Spleen (tissue), 11 donors: ENCODE measurements around the gene KCNIP2. TPM values are rescaled to one million over a fixed set of nuclear protein-coding genes. Genes with fewer than 3 reads are reported as not detected.
A peak's percentile ranks its signal among the peaks of the same experiment; 100 is the strongest.

Source experiments
- DNase-seq: peaks from one replicate; pipeline ENCODE4 v3.0.0-alpha.2; 2020
- H3K27ac ChIP-seq, 8 donors: fragments of 200-600 bp; sonication (generic) in 7 of 8; 1 replicate in 4 of 8; 2 replicates in 4 of 8; pipeline versions ENCODE4 v1.5.0 to v1.8.0; 2016 to 2021; ENCODE audit warnings: inconsistent platforms in 4 of 8, mild to moderate bottlenecking in 4 of 8, moderate library complexity in 1 of 8
- H3K27me3 ChIP-seq, 7 donors: fragments of 200-600 bp; sonication (generic) in 6 of 7; replicated peaks in 1 of 7; 1 replicate in 4 of 7; 2 replicates in 3 of 7; pipeline versions ENCODE4 v1.5.0 to v1.8.0; 2016 to 2021; ENCODE audit warnings: inconsistent platforms in 3 of 7, mild to moderate bottlenecking in 1 of 7
- H3K36me3 ChIP-seq, 6 donors: fragments of 200-600 bp; sonication (generic) in 5 of 6; 1 replicate in 4 of 6; 2 replicates in 2 of 6; pipeline versions ENCODE4 v1.5.0 to v1.8.0; 2016 to 2021; ENCODE audit warnings: inconsistent platforms in 2 of 6
- H3K4me1 ChIP-seq, 6 donors: fragments of 200-600 bp; sonication (generic) in 5 of 6; 1 replicate in 3 of 6; 2 replicates in 3 of 6; pipeline versions ENCODE4 v1.5.0 to v1.8.0; 2016 to 2021; ENCODE audit warnings: inconsistent platforms in 3 of 6
- H3K4me3 ChIP-seq, 8 donors: fragments of 200-600 bp; sonication (generic) in 7 of 8; 1 replicate in 4 of 8; 2 replicates in 4 of 8; pipeline versions ENCODE4 v1.5.0 to v1.8.0; 2016 to 2021; ENCODE audit warnings: inconsistent platforms in 4 of 8, mild to moderate bottlenecking in 4 of 8, moderate library complexity in 2 of 8
- H3K9me3 ChIP-seq, 8 donors: fragments of 200-600 bp; sonication (generic) in 7 of 8; 1 replicate in 4 of 8; 2 replicates in 4 of 8; pipeline versions ENCODE4 v1.5.0 to v1.8.0; 2016 to 2021; ENCODE audit warnings: inconsistent platforms in 4 of 8
- POLR2A ChIP-seq, 3 donors: fragments of 450-650 bp; IDR thresholded peaks; one replicate each; pipeline ENCODE4 v1.5.1; 2017; ENCODE audit warnings: antibody characterized with exemption in 3 of 3, mild to moderate bottlenecking in 1 of 3
- POLR2AphosphoS5 ChIP-seq, 3 donors: sonication (generic); formaldehyde crosslinking; IDR thresholded peaks; one replicate each; pipeline ENCODE4 v1.5.1; 2017; ENCODE audit warnings: antibody characterized with exemption in 3 of 3
- WGBS, 5 donors: extraction: QIAGEN DNeasy Blood & Tissue Kit in 3 of 5; methylation state at CpG; one replicate each; pipeline versions ENCODE4 v1.1.5 to v1.1.7; 2013 to 2018; 5-methylcytosine and 5-hydroxymethylcytosine counted together
- intact Hi-C: fragments of 100-400 bp; cut with DNase I; formaldehyde crosslinking; loops from one replicate; pipeline ENCODE4 v1.15.0; 2023; ENCODE audit warnings: low total_unique reads
- polyA plus RNA-seq, 3 donors: library from polyadenylated mRNA; stranded (reverse); fragments of 200-250 nt; gene quantifications; one replicate each; pipeline ENCODE4 v1.2.1, GENCODE V29; 2013
- total RNA-seq, 7 donors: library from RNA; depleted of rRNA in 3 of 7; stranded (reverse); fragments of >200 nt in 3 of 7; fragmentation: NEBNext Ultra II Directional in 4 of 7; extraction: Animal tissue kit (Norgen Biotek cat#: 25700) in 4 of 7; gene quantifications; one replicate each; pipeline versions ENCODE4 v1.1.0 to v1.2.1, GENCODE V29; 2016 to 2021
- TF ChIP-seq, protein P1 (sequence below), 11 experiments: fragments of 200-600 bp in 7 of 11; fragments of 450-650 bp in 4 of 11; sonication (generic) in 4 of 11; IDR thresholded peaks in 8 of 11; conservative IDR thresholded peaks in 3 of 11; 1 replicate in 7 of 11; 2 replicates in 4 of 11; pipeline versions ENCODE4 v1.4.0 to v1.8.0; 2016 to 2021; ENCODE audit warnings: antibody characterized with exemption in 11 of 11, inconsistent platforms in 4 of 11, mild to moderate bottlenecking in 1 of 11
- donor health status: healthy with polysubstance abuse.
- donor health status: DM: no; HTN: no; CAD: no; lungs with moderate emphysema.
- donor health status: DM: no; HTN: no; CAD: no.
- donor health status: Bipolar disorder and iron deficiency.
- donor health status: healthy.
- donor health status: DM: no; HTN: no; CAD: no.
- donor health status: DM: yes; HTN: yes; CAD: no.

The KCNIP2 gene
- total and polyA plus RNA-seq, 10 donors, result 1.00 to 8.6 (median 5.2) TPM

DNA sequence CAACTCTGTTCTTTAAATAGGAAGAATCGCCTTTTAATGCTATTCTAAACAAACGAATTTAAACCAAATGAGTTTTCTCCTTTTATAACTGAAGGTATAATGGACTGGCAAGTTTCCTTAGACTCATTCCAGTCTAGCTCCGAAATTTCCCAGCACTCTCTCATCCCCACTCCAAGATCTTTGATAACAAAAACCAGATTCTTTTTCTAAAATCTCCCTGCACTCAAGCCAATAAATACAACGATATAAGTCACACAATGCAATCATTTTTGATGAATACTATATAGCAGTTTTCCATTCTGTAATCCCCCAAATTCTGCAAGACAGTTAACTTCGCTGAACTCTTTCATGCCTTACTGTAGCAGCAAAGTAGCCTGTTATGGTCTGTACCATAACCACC is 27.2 kb downstream of the KCNIP2 start:
- peaks cover 6 to 25% (median 15%) of the 10 kb centered on the region in 6 donors for H3K36me3 ChIP-seq
- no peaks in the 10 kb centered on the region for H3K9me3 ChIP-seq
- TF ChIP-seq POLR2A (IDR thresholded peaks at IDR 0.05) (no peak), POLR2AphosphoS5 (IDR thresholded peaks at IDR 0.05) (no peak)
- TF ChIP-seq, protein P1, sequence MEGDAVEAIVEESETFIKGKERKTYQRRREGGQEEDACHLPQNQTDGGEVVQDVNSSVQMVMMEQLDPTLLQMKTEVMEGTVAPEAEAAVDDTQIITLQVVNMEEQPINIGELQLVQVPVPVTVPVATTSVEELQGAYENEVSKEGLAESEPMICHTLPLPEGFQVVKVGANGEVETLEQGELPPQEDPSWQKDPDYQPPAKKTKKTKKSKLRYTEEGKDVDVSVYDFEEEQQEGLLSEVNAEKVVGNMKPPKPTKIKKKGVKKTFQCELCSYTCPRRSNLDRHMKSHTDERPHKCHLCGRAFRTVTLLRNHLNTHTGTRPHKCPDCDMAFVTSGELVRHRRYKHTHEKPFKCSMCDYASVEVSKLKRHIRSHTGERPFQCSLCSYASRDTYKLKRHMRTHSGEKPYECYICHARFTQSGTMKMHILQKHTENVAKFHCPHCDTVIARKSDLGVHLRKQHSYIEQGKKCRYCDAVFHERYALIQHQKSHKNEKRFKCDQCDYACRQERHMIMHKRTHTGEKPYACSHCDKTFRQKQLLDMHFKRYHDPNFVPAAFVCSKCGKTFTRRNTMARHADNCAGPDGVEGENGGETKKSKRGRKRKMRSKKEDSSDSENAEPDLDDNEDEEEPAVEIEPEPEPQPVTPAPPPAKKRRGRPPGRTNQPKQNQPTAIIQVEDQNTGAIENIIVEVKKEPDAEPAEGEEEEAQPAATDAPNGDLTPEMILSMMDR (IDR thresholded peaks at IDR 0.05 in 8 of 11, conservative IDR thresholded peaks at IDR 0.05 in 3 of 11), result no peak
- 1 to 5% (median 2%) methylated on average over 5 of the region's 5 CpGs for WGBS, 5 donors
- no peaks in the 10 kb centered on the region for H3K27me3 ChIP-seq
- H3K27ac ChIP-seq, result peak overlapping the region in 6 of 8 donors; percentile 3 to 99 (median 96)
- H3K4me1 ChIP-seq, result peaks cover 23 to 74% (median 54%) of the 10 kb centered on the region in 6 donors
- peak overlapping the region; percentile 91 to 100 (median 99) for H3K4me3 ChIP-seq
- intact Hi-C loops, result no loop called here
- DNase-seq, result no peak

DNA sequence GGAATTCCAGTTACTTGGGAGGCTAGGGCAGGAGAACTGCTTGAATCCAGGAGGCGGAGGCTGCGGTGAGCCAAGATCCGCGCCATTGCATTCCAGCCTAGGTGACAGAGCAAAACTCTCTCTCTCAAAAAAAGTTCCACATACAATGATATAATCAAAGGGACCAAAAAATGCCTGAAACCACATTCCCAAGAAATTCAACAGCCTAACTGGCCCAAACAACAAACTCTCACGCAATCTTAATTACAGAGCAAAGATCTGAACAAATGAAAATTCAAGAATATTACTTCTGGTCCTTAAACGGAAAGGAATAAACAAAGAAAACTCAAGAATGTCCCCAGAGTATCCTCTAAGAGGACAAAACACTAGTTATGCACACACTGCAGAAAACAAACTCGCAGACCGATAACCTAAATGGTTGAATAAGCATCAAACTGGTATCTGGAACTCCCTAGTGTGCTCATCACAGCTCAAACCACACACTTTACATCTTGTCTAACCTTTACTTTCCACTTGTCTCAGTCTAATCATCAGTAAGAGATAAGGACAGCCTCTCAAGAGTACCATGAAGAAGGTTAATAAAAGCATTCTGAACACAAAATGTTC is 29.0 kb downstream of the KCNIP2 start:
- peak overlapping the region in 6 of 8 donors; percentile 26 to 99 (median 96) for H3K27ac ChIP-seq
- peaks cover 23 to 87% (median 59%) of the 10 kb centered on the region in 6 donors for H3K4me1 ChIP-seq
- H3K4me3 ChIP-seq, result peak overlapping the region in 7 of 8 donors; percentile 91 to 100 (median 99)
- H3K36me3 ChIP-seq, result peaks cover 8 to 43% (median 32%) of the 10 kb centered on the region in 6 donors
- intact Hi-C loops, result no loop called here
- TF ChIP-seq, protein P1 (IDR thresholded peaks at IDR 0.05 in 8 of 11, conservative IDR thresholded peaks at IDR 0.05 in 3 of 11), result no peak
- no peak for TF ChIP-seq POLR2AphosphoS5 (IDR thresholded peaks at IDR 0.05)
- peak in 1 of 3 donors; percentile 56 for TF ChIP-seq POLR2A (IDR thresholded peaks at IDR 0.05)
- no peaks in the 10 kb centered on the region for H3K9me3 ChIP-seq
- DNase-seq, result no peak
- 67 to 77% (median 67%) methylated on average over 8 of the region's 8 CpGs for WGBS, 5 donors
- H3K27me3 ChIP-seq, result no peaks in the 10 kb centered on the region

DNA sequence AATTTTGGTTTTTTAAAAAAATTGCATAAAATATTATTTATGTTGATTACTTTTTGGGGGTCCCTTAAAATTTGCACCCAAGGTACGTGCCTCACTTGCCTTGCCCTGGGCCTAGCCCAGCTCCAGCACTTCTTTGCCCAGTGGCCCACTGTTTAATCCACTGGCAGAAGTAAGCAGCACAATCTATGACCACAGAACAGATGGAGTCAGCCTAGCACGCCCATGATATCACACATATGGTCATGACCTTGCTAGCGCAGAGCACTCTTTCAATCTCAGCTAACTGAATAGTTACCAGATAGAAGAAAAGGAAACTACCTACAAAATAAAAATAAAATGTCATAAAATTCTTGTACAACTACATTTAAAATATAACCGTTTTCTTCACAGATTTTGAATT is 31.0 kb downstream of the KCNIP2 start:
- peaks cover 8 to 62% (median 51%) of the 10 kb centered on the region in 6 donors for H3K36me3 ChIP-seq
- H3K27ac ChIP-seq, result no peak overlapping the region
- WGBS, 5 donors, result 73 to 83% (median 81%) methylated on average over 4 of the region's 4 CpGs
- intact Hi-C loops, result no loop called here
- DNase-seq, result no peak
- TF ChIP-seq, protein P1 (IDR thresholded peaks at IDR 0.05 in 8 of 11, conservative IDR thresholded peaks at IDR 0.05 in 3 of 11), result no peak
- TF ChIP-seq POLR2AphosphoS5 (IDR thresholded peaks at IDR 0.05), result no peak
- no peak for TF ChIP-seq POLR2A (IDR thresholded peaks at IDR 0.05)
- no peaks in the 10 kb centered on the region for H3K9me3 ChIP-seq
- no peak overlapping the region for H3K4me3 ChIP-seq
- no peaks in the 10 kb centered on the region for H3K27me3 ChIP-seq
- H3K4me1 ChIP-seq, result peaks cover 23 to 96% (median 50%) of the 10 kb centered on the region in 6 donors

DNA sequence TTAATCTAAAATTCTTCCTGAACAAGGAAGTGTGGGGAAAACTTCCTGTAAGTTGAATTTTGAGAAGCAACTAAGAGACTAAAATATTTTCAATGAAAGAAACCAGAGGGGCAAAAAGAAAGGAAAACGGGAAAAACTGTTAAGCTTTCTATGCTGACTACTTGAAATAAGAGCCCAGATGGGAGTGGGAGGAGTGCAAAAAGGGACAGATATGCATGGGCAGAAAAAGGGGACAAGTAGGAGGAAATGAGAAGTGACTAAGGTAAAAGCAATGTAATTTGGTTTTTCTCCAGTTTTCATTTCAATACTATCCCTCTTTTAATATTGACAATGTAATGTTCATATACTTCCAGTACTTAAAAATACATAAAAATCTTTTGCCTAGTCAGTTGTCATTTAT is 36.4 kb downstream of the KCNIP2 start:
- WGBS, 5 donors, result 80 to 91% (median 85%) methylated on average over 1 of the region's 1 CpG
- intact Hi-C loops, result no loop called here
- Histone ChIP-seq H3K9me3 (no peaks in the 10 kb centered on the region), H3K4me1 (peaks cover under 1 to 64% (median 14%) of the 10 kb centered on the region in 6 donors), H3K27me3 (no peaks in the 10 kb centered on the region), H3K27ac (no peak overlapping the region), H3K4me3 (no peak overlapping the region), H3K36me3 (peaks cover 9 to 100% (median 94%) of the 10 kb centered on the region in 6 donors)
- no peak for TF ChIP-seq POLR2AphosphoS5 (IDR thresholded peaks at IDR 0.05)
- TF ChIP-seq POLR2A (IDR thresholded peaks at IDR 0.05), result no peak
- TF ChIP-seq, protein P1 (IDR thresholded peaks at IDR 0.05 in 8 of 11, conservative IDR thresholded peaks at IDR 0.05 in 3 of 11), result no peak
- no peak for DNase-seq
